Measurements from ENCODE around the gene GTF3C5.

GRCh38 chr9:133051281-133051900 is 20.6 kb downstream of the GTF3C5 start:
- TF ChIP-seq, protein P1, sequence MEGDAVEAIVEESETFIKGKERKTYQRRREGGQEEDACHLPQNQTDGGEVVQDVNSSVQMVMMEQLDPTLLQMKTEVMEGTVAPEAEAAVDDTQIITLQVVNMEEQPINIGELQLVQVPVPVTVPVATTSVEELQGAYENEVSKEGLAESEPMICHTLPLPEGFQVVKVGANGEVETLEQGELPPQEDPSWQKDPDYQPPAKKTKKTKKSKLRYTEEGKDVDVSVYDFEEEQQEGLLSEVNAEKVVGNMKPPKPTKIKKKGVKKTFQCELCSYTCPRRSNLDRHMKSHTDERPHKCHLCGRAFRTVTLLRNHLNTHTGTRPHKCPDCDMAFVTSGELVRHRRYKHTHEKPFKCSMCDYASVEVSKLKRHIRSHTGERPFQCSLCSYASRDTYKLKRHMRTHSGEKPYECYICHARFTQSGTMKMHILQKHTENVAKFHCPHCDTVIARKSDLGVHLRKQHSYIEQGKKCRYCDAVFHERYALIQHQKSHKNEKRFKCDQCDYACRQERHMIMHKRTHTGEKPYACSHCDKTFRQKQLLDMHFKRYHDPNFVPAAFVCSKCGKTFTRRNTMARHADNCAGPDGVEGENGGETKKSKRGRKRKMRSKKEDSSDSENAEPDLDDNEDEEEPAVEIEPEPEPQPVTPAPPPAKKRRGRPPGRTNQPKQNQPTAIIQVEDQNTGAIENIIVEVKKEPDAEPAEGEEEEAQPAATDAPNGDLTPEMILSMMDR (IDR thresholded peaks at IDR 0.05; ENCODE audit: low read depth, low read length, poor library complexity, severe bottlenecking), result no peak
- TF ChIP-seq EZH2phosphoT487 (IDR thresholded peaks at IDR 0.05; ENCODE audit: borderline replicate concordance, low read length), result no peak

All from DOHH2 (cell line).